ENCODE results near the gene TRIM10. TPM values are rescaled to one million over a fixed set of nuclear protein-coding genes. Genes with fewer than 3 reads are reported as not detected.

The TRIM10 gene
- total RNA-seq, result not detected in 3 replicates

- Mint-ChIP-seq H3K27me3 (ENCODE audit: low read depth) (peaks cover 70% of the 10 kb centered on the region), H3K9me3 (no peaks in the 10 kb centered on the region)
These were observed at the start of gene TRIM10 for GRCh38 chr6:30160785-30161531. TRIM10 (minus strand) TSS chr6:30161211; CDS start chr6:30160858, 353 bp downstream.

GRCh38 chr6:30207619-30208295, 46.7 kb upstream of the TRIM10 start:
- peaks cover 50% of the 10 kb centered on the region for H3K4me1 Mint-ChIP-seq
- DNase-seq (ENCODE audit: low spot score in 2 of 2, unreplicated experiment in 2 of 2), result no peak
- no peaks in the 10 kb centered on the region for H3K27me3 Mint-ChIP-seq (ENCODE audit: low read depth)
- H3K4me3 Mint-ChIP-seq, result no peak overlapping the region
- TF ChIP-seq, protein P1, sequence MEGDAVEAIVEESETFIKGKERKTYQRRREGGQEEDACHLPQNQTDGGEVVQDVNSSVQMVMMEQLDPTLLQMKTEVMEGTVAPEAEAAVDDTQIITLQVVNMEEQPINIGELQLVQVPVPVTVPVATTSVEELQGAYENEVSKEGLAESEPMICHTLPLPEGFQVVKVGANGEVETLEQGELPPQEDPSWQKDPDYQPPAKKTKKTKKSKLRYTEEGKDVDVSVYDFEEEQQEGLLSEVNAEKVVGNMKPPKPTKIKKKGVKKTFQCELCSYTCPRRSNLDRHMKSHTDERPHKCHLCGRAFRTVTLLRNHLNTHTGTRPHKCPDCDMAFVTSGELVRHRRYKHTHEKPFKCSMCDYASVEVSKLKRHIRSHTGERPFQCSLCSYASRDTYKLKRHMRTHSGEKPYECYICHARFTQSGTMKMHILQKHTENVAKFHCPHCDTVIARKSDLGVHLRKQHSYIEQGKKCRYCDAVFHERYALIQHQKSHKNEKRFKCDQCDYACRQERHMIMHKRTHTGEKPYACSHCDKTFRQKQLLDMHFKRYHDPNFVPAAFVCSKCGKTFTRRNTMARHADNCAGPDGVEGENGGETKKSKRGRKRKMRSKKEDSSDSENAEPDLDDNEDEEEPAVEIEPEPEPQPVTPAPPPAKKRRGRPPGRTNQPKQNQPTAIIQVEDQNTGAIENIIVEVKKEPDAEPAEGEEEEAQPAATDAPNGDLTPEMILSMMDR (IDR thresholded peaks at IDR 0.05; ENCODE audit: unreplicated experiment), result no peak
- peaks cover 8% of the 10 kb centered on the region for H3K36me3 Mint-ChIP-seq
- H3K9me3 Mint-ChIP-seq, result no peaks in the 10 kb centered on the region
- H3K27ac Mint-ChIP-seq, result peak overlapping the region; percentile 64

More at GRCh38 chr6:30160785-30161531, at the start of gene TRIM10:
- no peak for DNase-seq (ENCODE audit: low spot score in 2 of 2, unreplicated experiment in 2 of 2)
- Mint-ChIP-seq H3K27ac (no peak within 1 kb of the TSS), H3K36me3 (no peaks in the 10 kb centered on the region), H3K4me1 (peaks cover 4% of the 10 kb centered on the region), H3K4me3 (no peak within 1 kb of the TSS)
- TF ChIP-seq, protein P1 (IDR thresholded peaks at IDR 0.05; ENCODE audit: unreplicated experiment), result no peak

DNA sequence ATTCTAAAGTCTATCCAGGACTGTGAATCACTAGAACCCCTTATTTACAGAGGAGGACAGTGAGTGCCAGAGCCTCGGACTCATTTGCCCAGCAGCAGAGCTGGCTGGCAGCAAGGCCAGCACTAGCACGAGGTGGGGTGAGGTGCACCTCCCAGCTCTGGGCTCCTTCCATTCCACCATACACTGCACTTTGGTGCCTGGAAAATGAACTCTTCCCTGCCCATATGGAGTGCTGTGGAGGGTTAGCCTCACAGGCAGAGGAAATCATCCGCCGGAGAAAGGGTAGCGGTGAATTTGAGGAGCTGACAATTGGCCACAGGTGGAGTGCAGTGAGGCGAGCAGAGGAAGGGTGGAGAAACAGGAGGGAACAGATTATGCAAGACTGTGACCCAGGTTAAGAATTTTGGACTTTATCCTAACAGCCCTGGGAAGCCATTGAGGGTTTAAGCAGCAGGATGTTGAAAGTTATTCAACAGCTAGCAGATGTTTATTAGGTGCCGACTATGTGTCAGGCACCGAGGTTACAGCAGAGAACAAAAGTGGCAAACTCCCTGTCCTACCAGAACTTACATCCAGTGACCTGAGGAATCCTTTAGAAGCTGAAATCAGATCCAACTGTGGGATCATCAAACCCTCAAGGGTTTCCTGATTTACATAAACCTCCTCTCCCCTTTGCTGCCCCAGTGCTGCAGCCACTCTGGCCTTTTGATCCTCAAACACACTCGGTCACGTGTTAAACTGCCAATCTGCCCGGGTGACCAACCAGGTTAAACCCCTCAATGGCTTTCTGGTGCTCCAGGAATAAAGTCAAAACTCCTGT, 46.0 kb upstream of the TRIM10 start:
- TF ChIP-seq, protein P1 (IDR thresholded peaks at IDR 0.05; ENCODE audit: unreplicated experiment), result no peak
- Mint-ChIP-seq H3K4me1 (peaks cover 44% of the 10 kb centered on the region), H3K36me3 (peaks cover 8% of the 10 kb centered on the region), H3K27ac (peak overlapping the region; percentile 64), H3K9me3 (no peaks in the 10 kb centered on the region), H3K27me3 (ENCODE audit: low read depth) (no peaks in the 10 kb centered on the region), H3K4me3 (no peak overlapping the region)
- no peak for DNase-seq (ENCODE audit: low spot score in 2 of 2, unreplicated experiment in 2 of 2)

DNA sequence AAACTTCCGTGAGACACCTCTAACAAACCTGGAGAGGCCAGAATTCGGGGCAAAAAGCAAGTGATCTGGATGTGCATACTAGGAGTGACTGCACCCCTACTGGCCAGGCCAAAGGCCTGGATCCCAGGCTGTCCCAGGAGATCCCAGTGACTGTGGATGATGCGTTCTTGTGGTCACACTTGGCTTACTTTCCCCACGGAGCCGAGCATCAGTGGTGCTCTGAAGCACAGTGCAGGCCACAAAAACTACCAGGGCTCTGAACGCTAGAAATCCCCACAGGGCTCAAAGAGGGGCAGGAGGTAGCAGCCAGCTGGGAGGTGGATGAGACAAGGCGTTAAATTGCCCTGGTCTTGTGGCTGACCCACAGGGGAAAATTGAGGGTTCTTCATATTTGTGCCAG, 45.1 kb upstream of the TRIM10 start:
- Mint-ChIP-seq H3K36me3 (peaks cover 8% of the 10 kb centered on the region), H3K4me3 (no peak overlapping the region), H3K27ac (no peak overlapping the region), H3K27me3 (ENCODE audit: low read depth) (no peaks in the 10 kb centered on the region), H3K9me3 (no peaks in the 10 kb centered on the region), H3K4me1 (peaks cover 37% of the 10 kb centered on the region)
- TF ChIP-seq, protein P1 (IDR thresholded peaks at IDR 0.05; ENCODE audit: unreplicated experiment), result no peak
- no peak for DNase-seq (ENCODE audit: low spot score in 2 of 2, unreplicated experiment in 2 of 2)

DNA sequence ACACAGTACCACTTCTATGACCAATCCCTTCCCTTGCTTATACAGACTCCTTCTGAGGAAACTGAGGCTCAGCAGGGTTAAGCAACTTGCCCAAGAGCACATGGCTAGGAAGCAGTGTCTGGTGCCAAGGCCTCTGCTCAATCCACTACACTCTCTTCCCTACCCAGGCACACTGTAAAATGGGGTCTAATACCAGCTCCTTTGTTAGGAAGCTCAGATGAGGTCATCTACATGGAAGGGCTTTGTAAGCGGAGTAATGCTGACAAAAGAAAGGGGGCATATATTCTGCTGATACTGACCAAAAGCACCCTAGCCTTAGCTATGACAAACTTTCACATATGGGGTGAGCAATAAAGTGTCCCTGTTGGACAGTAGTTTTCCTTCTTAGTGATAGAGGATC, 43.1 kb upstream of the TRIM10 start:
- Mint-ChIP-seq H3K9me3 (no peaks in the 10 kb centered on the region), H3K36me3 (peaks cover 14% of the 10 kb centered on the region), H3K27me3 (ENCODE audit: low read depth) (no peaks in the 10 kb centered on the region), H3K4me1 (peaks cover 25% of the 10 kb centered on the region), H3K4me3 (no peak overlapping the region), H3K27ac (no peak overlapping the region)
- no peak for DNase-seq (ENCODE audit: low spot score in 2 of 2, unreplicated experiment in 2 of 2)
- TF ChIP-seq, protein P1 (IDR thresholded peaks at IDR 0.05; ENCODE audit: unreplicated experiment), result no peak

Data from mesothelial cell of epicardium (in vitro differentiated cells).